ENCODE data around the gene FPR1.

Gene FPR1

GRCh38 chr19:51719251-51719988 lies 32.3 kb downstream of the FPR1 start:
- Histone ChIP-seq H3K79me2 (ENCODE audit: insufficient read depth, low read length) (no peaks in the 10 kb centered on the region), H3K4me1 (ENCODE audit: insufficient read depth, low read length) (no peaks in the 10 kb centered on the region), H3K36me3 (ENCODE audit: insufficient read depth, low read length) (no peaks in the 10 kb centered on the region), H3K4me3 (ENCODE audit: low read depth in 1 of 2, low read length in 2 of 2) (no peak overlapping the region), H3K4me2 (ENCODE audit: insufficient read depth, low read length) (no peak overlapping the region), H3K27ac (ENCODE audit: low read length) (no peak overlapping the region), H3K9me3 (ENCODE audit: insufficient read depth, low read length, severe bottlenecking) (no peaks in the 10 kb centered on the region), H2AFZ (ENCODE audit: low read depth, low read length) (no peak overlapping the region), H3K9ac (ENCODE audit: low read depth, low read length) (no peak overlapping the region), H4K20me1 (ENCODE audit: insufficient read depth, low read length) (no peaks in the 10 kb centered on the region), H3K27me3 (ENCODE audit: insufficient read depth, low read length, poor library complexity) (no peaks in the 10 kb centered on the region)
- TF ChIP-seq CTCF (IDR thresholded peaks at IDR 0.05; ENCODE audit: borderline replicate concordance, extremely low read depth, low read length, poor library complexity, severe bottlenecking) (no peak), EZH2 (IDR thresholded peaks at IDR 0.05; ENCODE audit: borderline replicate concordance, low read depth, low read length, severe bottlenecking) (no peak)
- ATAC-seq (ENCODE audit: insufficient read depth, low read depth): no peak
- no peak for DNase-seq

- no peaks in the 10 kb centered on the region for H3K9me3 ChIP-seq (ENCODE audit: insufficient read depth, low read length, severe bottlenecking)
- no peaks in the 10 kb centered on the region for H3K4me1 ChIP-seq (ENCODE audit: insufficient read depth, low read length)
- H3K4me2 ChIP-seq (ENCODE audit: insufficient read depth, low read length): no peak overlapping the region
- H3K9ac ChIP-seq (ENCODE audit: low read depth, low read length): no peak overlapping the region
- H3K79me2 ChIP-seq (ENCODE audit: insufficient read depth, low read length): no peaks in the 10 kb centered on the region
- H3K27ac ChIP-seq (ENCODE audit: low read length): no peak overlapping the region
- no peak for TF ChIP-seq CTCF (IDR thresholded peaks at IDR 0.05; ENCODE audit: borderline replicate concordance, extremely low read depth, low read length, poor library complexity, severe bottlenecking)
- TF ChIP-seq EZH2 (IDR thresholded peaks at IDR 0.05; ENCODE audit: borderline replicate concordance, low read depth, low read length, severe bottlenecking): no peak
- DNase-seq (no peak), ATAC-seq (ENCODE audit: insufficient read depth, low read depth) (no peak)
- H2AFZ ChIP-seq (ENCODE audit: low read depth, low read length): no peak overlapping the region
- no peaks in the 10 kb centered on the region for H4K20me1 ChIP-seq (ENCODE audit: insufficient read depth, low read length)
- no peaks in the 10 kb centered on the region for H3K36me3 ChIP-seq (ENCODE audit: insufficient read depth, low read length)
- H3K4me3 ChIP-seq (ENCODE audit: low read depth in 1 of 2, low read length in 2 of 2): no peak overlapping the region
- H3K27me3 ChIP-seq (ENCODE audit: insufficient read depth, low read length, poor library complexity): no peaks in the 10 kb centered on the region
Observed at GRCh38 chr19:51716925-51717324, 34.8 kb downstream of the FPR1 start.

- no peaks in the 10 kb centered on the region for H3K79me2 ChIP-seq (ENCODE audit: insufficient read depth, low read length)
- H3K27ac ChIP-seq (ENCODE audit: low read length): no peak overlapping the region
- no peak overlapping the region for H3K4me2 ChIP-seq (ENCODE audit: insufficient read depth, low read length)
- H3K9me3 ChIP-seq (ENCODE audit: insufficient read depth, low read length, severe bottlenecking): no peaks in the 10 kb centered on the region
- no peak overlapping the region for H3K4me3 ChIP-seq (ENCODE audit: low read depth in 1 of 2, low read length in 2 of 2)
- H3K4me1 ChIP-seq (ENCODE audit: insufficient read depth, low read length): no peaks in the 10 kb centered on the region
- no peak overlapping the region for H3K9ac ChIP-seq (ENCODE audit: low read depth, low read length)
- no peaks in the 10 kb centered on the region for H3K36me3 ChIP-seq (ENCODE audit: insufficient read depth, low read length)
- ATAC-seq (ENCODE audit: insufficient read depth, low read depth): no peak
- H3K27me3 ChIP-seq (ENCODE audit: insufficient read depth, low read length, poor library complexity): peaks cover 6% of the 10 kb centered on the region
- no peak for DNase-seq
- TF ChIP-seq CTCF (IDR thresholded peaks at IDR 0.05; ENCODE audit: borderline replicate concordance, extremely low read depth, low read length, poor library complexity, severe bottlenecking) (no peak), EZH2 (IDR thresholded peaks at IDR 0.05; ENCODE audit: borderline replicate concordance, low read depth, low read length, severe bottlenecking) (no peak)
- H2AFZ ChIP-seq (ENCODE audit: low read depth, low read length): no peak overlapping the region
- no peaks in the 10 kb centered on the region for H4K20me1 ChIP-seq (ENCODE audit: insufficient read depth, low read length)
Observed at GRCh38 chr19:51715850-51716249, 35.8 kb downstream of the FPR1 start.
